GM12874 (cell line): ENCODE data around the gene DYNC1I1.

ENCODE experiments used
- TF ChIP-seq, protein P1 (sequence below): IDR thresholded peaks from 2 replicates; pipeline ENCODE4 v1.5.1; 2011; ENCODE audit warnings: low read depth, mild to moderate bottlenecking, control low read depth, low read length, moderate library complexity; ENCODE audit not compliant: insufficient read depth

The DYNC1I1 gene

DNA sequence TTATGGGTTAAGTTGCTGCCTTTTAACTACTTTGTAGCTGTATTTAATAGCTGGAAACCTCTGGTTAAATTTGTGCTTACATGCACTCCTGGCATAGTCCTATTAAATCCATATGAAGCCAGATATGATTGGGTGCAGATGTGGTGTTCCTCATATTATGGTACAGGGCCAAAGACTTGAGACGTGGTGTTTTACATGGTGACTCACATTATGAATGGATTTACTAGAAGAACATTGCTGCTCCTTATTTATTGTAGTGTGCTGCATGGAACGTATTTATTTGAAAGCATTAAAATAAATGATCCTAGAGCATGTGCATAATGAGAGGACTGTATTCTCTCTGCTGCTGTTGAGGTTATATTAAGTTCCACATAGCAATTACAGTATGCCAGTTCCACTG, 325.5 kb downstream of the DYNC1I1 start:
- TF ChIP-seq, protein P1, sequence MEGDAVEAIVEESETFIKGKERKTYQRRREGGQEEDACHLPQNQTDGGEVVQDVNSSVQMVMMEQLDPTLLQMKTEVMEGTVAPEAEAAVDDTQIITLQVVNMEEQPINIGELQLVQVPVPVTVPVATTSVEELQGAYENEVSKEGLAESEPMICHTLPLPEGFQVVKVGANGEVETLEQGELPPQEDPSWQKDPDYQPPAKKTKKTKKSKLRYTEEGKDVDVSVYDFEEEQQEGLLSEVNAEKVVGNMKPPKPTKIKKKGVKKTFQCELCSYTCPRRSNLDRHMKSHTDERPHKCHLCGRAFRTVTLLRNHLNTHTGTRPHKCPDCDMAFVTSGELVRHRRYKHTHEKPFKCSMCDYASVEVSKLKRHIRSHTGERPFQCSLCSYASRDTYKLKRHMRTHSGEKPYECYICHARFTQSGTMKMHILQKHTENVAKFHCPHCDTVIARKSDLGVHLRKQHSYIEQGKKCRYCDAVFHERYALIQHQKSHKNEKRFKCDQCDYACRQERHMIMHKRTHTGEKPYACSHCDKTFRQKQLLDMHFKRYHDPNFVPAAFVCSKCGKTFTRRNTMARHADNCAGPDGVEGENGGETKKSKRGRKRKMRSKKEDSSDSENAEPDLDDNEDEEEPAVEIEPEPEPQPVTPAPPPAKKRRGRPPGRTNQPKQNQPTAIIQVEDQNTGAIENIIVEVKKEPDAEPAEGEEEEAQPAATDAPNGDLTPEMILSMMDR: no peak

DNA sequence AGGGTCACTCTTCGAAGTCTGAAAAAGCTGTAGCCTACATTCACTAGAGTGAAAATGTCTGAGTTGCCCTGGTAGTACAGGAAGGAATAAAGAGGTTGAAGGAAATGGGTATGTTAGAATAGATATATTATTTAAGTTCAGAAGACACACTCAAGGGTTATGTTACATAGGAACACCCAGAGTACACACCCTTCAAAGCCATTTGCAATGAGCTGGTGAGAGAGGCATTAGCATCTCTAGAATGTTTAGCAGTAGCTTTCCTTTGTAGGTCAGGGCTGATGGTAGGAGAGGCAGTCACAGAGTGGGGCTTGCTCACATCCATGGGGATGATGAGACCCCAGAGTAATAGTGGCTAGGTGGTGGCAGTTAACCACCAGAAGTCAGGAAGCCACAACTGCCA, 328.4 kb downstream of the DYNC1I1 start:
- TF ChIP-seq, protein P1: no peak

DNA sequence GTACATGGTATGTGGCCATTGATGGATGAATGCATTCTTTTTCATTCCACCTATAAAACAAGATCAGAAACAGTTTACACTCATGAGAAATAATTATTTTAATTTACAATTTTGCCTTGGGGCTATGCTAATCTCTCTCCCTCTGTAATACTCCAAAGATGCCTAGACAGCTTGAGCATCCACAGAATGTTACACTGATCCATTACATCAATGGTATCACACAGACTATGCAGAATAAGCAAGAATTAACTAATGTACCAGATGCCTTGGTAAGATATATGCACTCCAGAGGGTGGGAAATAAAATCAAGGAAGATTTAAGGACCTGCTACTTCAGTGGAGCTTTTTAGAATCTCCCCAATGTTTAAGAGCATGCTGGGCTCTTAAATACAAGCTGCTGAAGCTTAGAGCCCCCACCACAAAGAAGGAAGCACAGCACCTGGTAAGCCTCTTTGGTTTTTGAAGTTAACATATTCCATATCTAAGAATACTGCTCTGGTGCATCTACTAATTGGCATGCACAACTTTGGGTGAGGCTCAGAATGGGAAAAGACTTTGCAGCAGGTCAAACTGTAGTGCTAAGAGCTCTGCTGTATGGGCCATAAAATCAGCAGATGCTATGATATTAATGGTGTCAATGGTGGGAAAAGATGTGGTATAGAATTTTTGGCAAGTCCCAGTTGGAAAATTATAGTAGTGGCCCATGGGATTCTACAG, 329.9 kb downstream of the DYNC1I1 start:
- TF ChIP-seq, protein P1: no peak

DNA sequence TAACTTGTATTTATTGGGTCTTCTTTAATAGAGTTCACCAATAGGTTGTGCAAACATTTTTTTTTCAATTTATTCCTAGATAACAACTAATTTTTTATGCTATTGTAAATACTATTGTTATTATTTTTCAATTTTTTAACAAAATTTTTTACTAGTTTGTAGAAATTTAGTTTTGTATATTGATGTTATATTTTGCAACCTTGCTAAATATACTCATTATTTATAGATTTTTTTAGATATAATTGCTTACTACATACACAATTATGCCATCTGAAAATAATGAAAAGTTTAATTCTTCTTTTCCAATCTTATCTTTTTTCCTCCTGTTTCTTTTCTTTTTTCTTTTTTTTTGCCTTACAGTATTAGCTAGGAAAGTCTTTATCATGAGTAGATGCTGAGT, 332.6 kb downstream of the DYNC1I1 start:
- TF ChIP-seq, protein P1: no peak

DNA sequence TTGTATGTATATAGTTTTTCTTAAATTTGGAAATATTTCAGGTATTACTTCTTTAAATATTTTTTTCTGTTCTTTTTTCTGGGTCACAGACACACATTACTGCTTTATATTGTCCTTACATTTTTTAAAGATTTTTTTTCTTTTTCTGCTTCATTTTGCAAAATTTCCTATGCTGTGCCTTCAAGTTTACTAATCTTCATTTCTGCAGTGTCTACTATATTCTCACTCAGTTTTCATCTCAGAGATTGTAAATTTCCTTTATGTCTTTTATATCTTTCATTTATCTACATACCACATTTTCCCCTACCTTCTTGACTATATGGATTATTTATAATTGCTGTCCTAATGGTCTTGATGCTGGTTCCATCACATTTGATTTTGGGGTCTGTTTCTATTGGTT, 339.1 kb downstream of the DYNC1I1 start:
- TF ChIP-seq, protein P1: no peak

DNA sequence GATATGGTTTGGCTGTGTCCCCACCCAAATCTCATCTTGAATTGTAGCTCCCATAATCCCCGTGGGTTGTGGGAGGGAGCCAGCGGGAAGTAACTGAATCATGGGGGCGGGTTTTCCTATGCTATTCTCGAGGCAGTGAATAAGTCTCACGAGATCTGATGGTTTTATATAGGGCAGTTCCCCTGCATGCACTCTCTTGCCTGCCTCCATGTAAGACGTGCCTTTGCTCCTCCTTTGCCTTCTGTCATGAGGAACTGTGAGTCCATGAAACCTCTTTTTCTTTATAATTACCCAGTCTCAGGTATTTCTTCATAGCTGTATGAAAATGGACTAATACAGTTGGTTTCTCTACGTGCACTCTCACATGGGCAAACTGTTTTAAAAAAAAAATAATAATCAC, 341.8 kb downstream of the DYNC1I1 start:
- TF ChIP-seq, protein P1: no peak

DNA sequence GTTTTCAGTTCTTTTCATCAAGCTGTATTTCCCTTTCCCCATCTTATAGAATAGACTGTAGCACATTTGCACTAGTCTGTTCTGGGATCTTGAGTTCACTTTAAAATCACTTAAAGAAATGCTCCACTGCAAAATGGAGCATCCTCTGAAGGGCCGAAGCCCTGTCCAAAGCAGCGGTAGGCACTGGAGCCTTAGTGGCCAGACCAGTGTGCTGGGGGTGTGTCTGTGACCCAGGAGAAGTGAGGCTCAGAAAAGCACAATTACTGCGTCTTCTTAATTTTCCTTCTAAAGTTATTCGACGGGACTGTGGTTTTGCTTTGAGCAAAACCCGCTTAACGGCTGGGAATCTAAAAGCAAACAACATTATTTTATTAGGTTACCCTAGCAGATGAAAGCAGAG, 343.8 kb downstream of the DYNC1I1 start:
- TF ChIP-seq, protein P1: no peak
